Psoas muscle (tissue), 8 donors: ENCODE results near the gene STXBP5. TPM values are rescaled to one million over a fixed set of nuclear protein-coding genes. Genes with fewer than 3 reads are reported as not detected.

Experiments used
- ATAC-seq, 4 donors: fragments of 200-7000 bp; cut with Tn5 transposase; one replicate each; pipeline ENCODE4 v1.9.1; 2020; ENCODE audit warnings: moderate library complexity in 3 of 4, mild to moderate bottlenecking in 2 of 4
- DNase-seq, 2 donors: peaks; one replicate each; pipeline ENCODE4 v3.0.0-alpha.2; 2020
- H3K27ac ChIP-seq: fragments of 200-600 bp; one replicate; pipeline ENCODE4 v1.8.0; 2022
- H3K27me3 ChIP-seq, 3 donors: fragments of 200-600 bp in 1 of 3; one replicate each; pipeline versions ENCODE4 v1.6.1 to v1.8.0; 2013 to 2022; ENCODE audit warnings: low read length in 2 of 3, mild to moderate bottlenecking in 2 of 3, moderate library complexity in 1 of 3; ENCODE audit not compliant: insufficient read depth in 3 of 3
- H3K36me3 ChIP-seq, 2 donors: fragments of 200-600 bp in 1 of 2; one replicate each; pipeline versions ENCODE4 v1.6.1 to v1.8.0; 2013 to 2022; ENCODE audit warnings: low read depth in 1 of 2, mild to moderate bottlenecking in 1 of 2, moderate library complexity in 1 of 2; ENCODE audit not compliant: insufficient read depth in 1 of 2
- H3K4me1 ChIP-seq: fragments of 200-600 bp; one replicate; pipeline ENCODE4 v1.8.0; 2022
- H3K4me3 ChIP-seq: fragments of 200-600 bp; one replicate; pipeline ENCODE4 v1.8.0; 2022; ENCODE audit warnings: mild to moderate bottlenecking
- H3K9me3 ChIP-seq: fragments of 200-600 bp; one replicate; pipeline ENCODE4 v1.8.0; 2022
- CTCF ChIP-seq: fragments of 200-600 bp; IDR thresholded peaks from one replicate; pipeline ENCODE4 v1.8.0; 2022; ENCODE audit warnings: antibody characterized with exemption
- WGBS, 3 donors: extraction: QIAGEN DNeasy Blood & Tissue Kit; methylation state at CpG; one replicate each; pipeline versions ENCODE4 v1.1.6 to v1.1.7; 2013; 5-methylcytosine and 5-hydroxymethylcytosine counted together
- intact Hi-C, 2 donors: fragments of 100-400 bp; cut with DNase I; formaldehyde crosslinking; loops; one replicate each; pipeline versions ENCODE4 v1.11.0 to v1.14.2; 2022
- polyA plus RNA-seq, 3 donors: library from polyadenylated mRNA; stranded (reverse); fragments of 200-250 nt; gene quantifications; one replicate each; pipeline ENCODE4 v1.2.3, GENCODE V29; 2013
- total RNA-seq, 4 donors: library from RNA; stranded (reverse); fragmentation: NEBNext Ultra II Directional in 2 of 4; extraction: Animal tissue kit (Norgen Biotek cat#: 25700) in 2 of 4; gene quantifications; one replicate each; pipeline versions ENCODE4 v1.2.1 to v1.2.4, GENCODE V29; 2021 to 2023
- donor health status: healthy with polysubstance abuse.
- donor health status: DM: no; HTN: no; CAD: no; lungs with moderate emphysema.
- donor health status: Bipolar disorder and iron deficiency.
- donor health status: healthy.
- donor health status: DM: yes; HTN: yes; CAD: no.
- donor health status: DM: no; HTN: no; CAD: no.
- donor health status: DM: no; HTN: no; CAD: no.
- donor health status: DM: yes; HTN: yes; CAD: no.

The STXBP5 gene
- total and polyA plus RNA-seq, 7 donors, result 4.1 to 20.0 (median 18.7) TPM

DNA sequence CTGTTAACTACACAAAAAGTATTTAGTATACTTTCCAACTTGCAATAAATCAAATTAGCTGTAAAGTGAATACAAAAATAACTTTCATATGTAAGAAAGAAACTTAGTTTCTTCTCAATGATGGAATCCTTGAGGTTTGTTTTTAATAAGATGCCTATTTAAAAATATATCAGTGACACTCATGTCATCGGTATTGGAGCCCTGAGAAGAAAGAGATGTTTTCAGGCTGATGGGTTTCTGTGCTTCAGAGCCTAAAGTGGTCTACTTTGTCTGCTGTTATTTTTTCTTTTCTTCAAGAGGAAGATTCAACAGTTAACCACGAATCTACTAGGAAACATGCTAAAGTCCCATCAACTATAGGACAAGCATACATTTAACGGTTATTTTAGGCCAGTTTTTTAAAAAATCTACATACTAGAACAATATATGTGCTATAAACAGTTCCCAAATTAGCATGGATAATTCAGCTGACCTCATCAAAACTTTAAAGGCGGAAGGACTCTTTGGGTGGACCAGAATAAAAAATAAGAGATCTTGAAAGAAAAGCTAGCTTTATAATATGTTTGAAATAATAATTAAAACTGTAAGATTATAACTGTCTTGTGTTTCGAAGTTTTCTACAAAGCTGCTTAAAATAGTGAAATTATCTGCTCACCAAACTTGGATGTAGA is 157.2 kb downstream of the STXBP5 start:
- 93 to 95% (median 94%) methylated on average over 5 of the region's 5 CpGs for WGBS, 3 donors
- H3K27me3 ChIP-seq, result no peaks in the 10 kb centered on the region
- no peak for ATAC-seq
- H3K9me3 ChIP-seq, result no peaks in the 10 kb centered on the region
- H3K27ac ChIP-seq, result no peak overlapping the region
- H3K4me1 ChIP-seq, result no peaks in the 10 kb centered on the region
- DNase-seq, result no peak
- intact Hi-C loops, result no loop called here
- no peak overlapping the region for H3K4me3 ChIP-seq
- TF ChIP-seq CTCF, result no peak
- peaks cover 0 to 71% of the 10 kb centered on the region in 2 donors for H3K36me3 ChIP-seq

- H3K27ac ChIP-seq, result no peak overlapping the region
- H3K36me3 ChIP-seq, result peaks cover 0 to 53% of the 10 kb centered on the region in 2 donors
- no peaks in the 10 kb centered on the region for H3K27me3 ChIP-seq
- TF ChIP-seq CTCF, result no peak
- ATAC-seq, result no peak
- intact Hi-C loops, result no loop called here
- H3K4me3 ChIP-seq, result no peak overlapping the region
- no peak for DNase-seq
- H3K9me3 ChIP-seq, result no peaks in the 10 kb centered on the region
- no peaks in the 10 kb centered on the region for H3K4me1 ChIP-seq
Observed at GRCh38 chr6:147366290-147366689, 162.1 kb downstream of the STXBP5 start.

GRCh38 chr6:147371325-147371724 is 167.1 kb downstream of the STXBP5 start:
- Histone ChIP-seq H3K36me3 (peaks cover 0 to 11% of the 10 kb centered on the region in 2 donors), H3K4me1 (no peaks in the 10 kb centered on the region), H3K9me3 (no peaks in the 10 kb centered on the region), H3K27me3 (no peaks in the 10 kb centered on the region), H3K4me3 (no peak overlapping the region), H3K27ac (no peak overlapping the region)
- TF ChIP-seq CTCF, result no peak
- intact Hi-C loops, result no loop called here
- DNase-seq (no peak), ATAC-seq (no peak)

GRCh38 chr6:147372806-147373205 is 168.6 kb downstream of the STXBP5 start:
- H3K9me3 ChIP-seq, result no peaks in the 10 kb centered on the region

More at GRCh38 chr6:147372806-147373205, 168.6 kb downstream of the STXBP5 start:
- no peak for TF ChIP-seq CTCF
- intact Hi-C loops, result no loop called here
- DNase-seq (no peak), ATAC-seq (no peak)
- H3K27ac ChIP-seq, result no peak overlapping the region
- peaks cover 0 to 6% of the 10 kb centered on the region in 2 donors for H3K36me3 ChIP-seq
- WGBS, 3 donors, result 90 to 100% (median 96%) methylated on average over 1 of the region's 1 CpG
- no peaks in the 10 kb centered on the region for H3K4me1 ChIP-seq
- no peak overlapping the region for H3K4me3 ChIP-seq
- no peaks in the 10 kb centered on the region for H3K27me3 ChIP-seq
